RWPE1 (cell line): ENCODE results near the gene COL16A1.

Source experiments
- CTCF ChIA-PET: fragments of 350-600 bp; sonication (Branson Sonifier 250); formaldehyde crosslinking; extraction: SDS; loops from one replicate; lab custom pipeline; 2021; lab: Yijun Ruan, JAX
- POLR2A ChIA-PET: fragments of 400-600 bp; formaldehyde crosslinking; extraction: SDS; loops from one replicate; lab custom pipeline; 2020; ENCODE audit warnings: antibody characterized with exemption; ENCODE audit not compliant: low non-redundant PET; lab: Yijun Ruan, JAX
- DNase-seq: peaks from one replicate; pipeline ENCODE4 v3.0.0; 2012; ENCODE audit warnings: low spot score
- H3K27ac ChIP-seq: fragments of 450-650 bp; 2 replicates; pipeline ENCODE4 v1.5.1; 2017
- CTCF ChIP-seq: fragments of 450-650 bp; conservative IDR thresholded peaks from 2 replicates; pipeline ENCODE4 v1.5.1; 2017; ENCODE audit warnings: low read depth, mild to moderate bottlenecking

The COL16A1 gene

GRCh38 chr1:31679676-31680230 is 24.1 kb downstream of the COL16A1 start:
- H3K27ac ChIP-seq = peak overlapping the region; percentile 32
- no peak for TF ChIP-seq CTCF
- POLR2A ChIA-PET = no interaction called here
- CTCF ChIA-PET = interaction anchor here (0.6 to 0.9 kb wide), 2 partner anchors 27 to 81 kb away, joined by 3 to 4 read pairs; no protein-coding TSS in a partner anchor
- DNase-seq = no peak

GRCh38 chr1:31679091-31679490 is 24.7 kb downstream of the COL16A1 start:
- H3K27ac ChIP-seq = peak overlapping the region; percentile 32
- DNase-seq = no peak
- ChIA-PET CTCF (interaction anchor here (0.9 kb wide), 1 partner anchor 26 kb away, joined by 4 read pairs; no protein-coding TSS in a partner anchor), POLR2A (no interaction called here)
- TF ChIP-seq CTCF = no peak

- no peak for DNase-seq
- no peak overlapping the region for H3K27ac ChIP-seq
- TF ChIP-seq CTCF = no peak
- CTCF ChIA-PET = interaction anchor here (1.0 kb wide), 1 partner anchor 497 kb away, joined by 6 read pairs; no protein-coding TSS in a partner anchor
- POLR2A ChIA-PET = no interaction called here
Measured at GRCh38 chr1:31678681-31679080, 25.1 kb downstream of the COL16A1 start.

GRCh38 chr1:31677949-31678348 is 25.9 kb downstream of the COL16A1 start:
- ChIA-PET POLR2A (no interaction called here), CTCF (interaction anchor here (0.5 to 1.0 kb wide), 2 partner anchors 59 to 496 kb away, joined by 3 to 6 read pairs; no protein-coding TSS in a partner anchor)
- peak overlapping the region; percentile 45 for H3K27ac ChIP-seq
- DNase-seq = no peak
- TF ChIP-seq CTCF = no peak

GRCh38 chr1:31677401-31677800 is 26.4 kb downstream of the COL16A1 start:
- ChIA-PET CTCF (no interaction called here), POLR2A (no interaction called here)
- no peak for TF ChIP-seq CTCF
- peak overlapping the region; percentile 45 for H3K27ac ChIP-seq
- DNase-seq = no peak

- CTCF ChIA-PET = no interaction called here
- TF ChIP-seq CTCF = no peak
- H3K27ac ChIP-seq = peak overlapping the region; percentile 97
- POLR2A ChIA-PET = no interaction called here
- no peak for DNase-seq
Measured at GRCh38 chr1:31675756-31676155, 28.1 kb downstream of the COL16A1 start.
